PC-3 (cell line): ENCODE measurements around the gene SLC6A7.

Experiments
- CTCF ChIP-seq: fragments of 300-600 bp; sonication (generic); conservative IDR thresholded peaks from 2 replicates; pipeline ENCODE4 v1.5.1; 2017; ENCODE audit warnings: antibody characterized with exemption, low read depth, mild to moderate bottlenecking, low read length
- EZH2 ChIP-seq: fragments of 300-600 bp; sonication (generic); IDR thresholded peaks from one replicate; pipeline ENCODE4 v1.6.1; 2017; ENCODE audit warnings: antibody characterized with exemption, mild to moderate bottlenecking, low read length; ENCODE audit not compliant: unreplicated experiment

GRCh38 chr5:150140830-150141229, 49.0 kb upstream of the SLC6A7 start:
- TF ChIP-seq CTCF = no peak
- no peak for TF ChIP-seq EZH2
